PC-3 (cell line): ENCODE measurements around the gene GPR101.
A peak's percentile ranks its signal among the peaks of the same experiment; 100 is the strongest.

Experiments
- CTCF ChIP-seq: fragments of 300-600 bp; sonication (generic); conservative IDR thresholded peaks from 2 replicates; pipeline ENCODE4 v1.5.1; 2017; ENCODE audit warnings: antibody characterized with exemption, low read depth, mild to moderate bottlenecking, low read length
- EZH2 ChIP-seq: fragments of 300-600 bp; sonication (generic); IDR thresholded peaks from one replicate; pipeline ENCODE4 v1.6.1; 2017; ENCODE audit warnings: antibody characterized with exemption, mild to moderate bottlenecking, low read length; ENCODE audit not compliant: unreplicated experiment

- TF ChIP-seq EZH2, result no peak
- TF ChIP-seq CTCF, result peak; percentile 12; the same call in 1 of the 2 replicates
Measured at GRCh38 chrX:137052643-137053235, 18.9 kb upstream of the GPR101 start.
